ENCODE data around the gene CFLAR.

- TF ChIP-seq CTCF (IDR thresholded peaks at IDR 0.05; ENCODE audit: low read depth, low read length, poor library complexity, severe bottlenecking) (no peak), EZH2phosphoT487 (IDR thresholded peaks at IDR 0.05; ENCODE audit: borderline replicate concordance, low read length) (no peak)
Observed at GRCh38 chr2:201174687-201175086, 58.7 kb downstream of the CFLAR start.

All from DOHH2 (cell line).